ENCODE data around the gene AGRN. TPM values are rescaled to one million over a fixed set of nuclear protein-coding genes. Genes with fewer than 3 reads are reported as not detected.
"Not testable (repeated sequence)": the region's sequence is repeated elsewhere in the genome, so short reads cannot be mapped to it uniquely, and the experiment has no call there.

AGRN gene
- total RNA-seq, 1 experiment from 2014 or later = 134 TPM

- Histone ChIP-seq H3K4me3 (replicated peaks in 1 of 2; ENCODE audit: low read depth in 1 of 2, low read length in 2 of 2) (no peak overlapping the region), H2AFZ (ENCODE audit: low read depth, low read length, poor library complexity, severe bottlenecking) (no peak overlapping the region), H3K4me1 (ENCODE audit: control insufficient read depth in 1 of 2, insufficient read depth in 2 of 2, low read length in 2 of 2) (peaks cover 26 to 42% of the 10 kb centered on the region in 2 experiments), H3K4me2 (ENCODE audit: low read length) (no peak overlapping the region), H4K20me1 (ENCODE audit: insufficient read depth) (no peaks in the 10 kb centered on the region), H3K9ac (ENCODE audit: low read length) (no peak overlapping the region), H3K79me2 (ENCODE audit: insufficient read depth, low read length) (peaks cover 8% of the 10 kb centered on the region), H3K9me2 (ENCODE audit: insufficient read depth) (no peaks in the 10 kb centered on the region), H3K9me3 (ENCODE audit: control insufficient read depth in 1 of 2, insufficient read depth in 1 of 2, low read depth in 1 of 2, low read length in 2 of 2) (no peaks in the 10 kb centered on the region), H3K27me3 (ENCODE audit: insufficient read depth, low read length) (no peaks in the 10 kb centered on the region), H3K36me3 (ENCODE audit: control insufficient read depth in 1 of 2, insufficient read depth in 2 of 2, low read length in 2 of 2) (no peaks in the 10 kb centered on the region), H3K27ac (ENCODE audit: low read depth, low read length) (no peak overlapping the region)
- RAD21 ChIA-PET (ENCODE audit: low non-redundant PET in 1 of 2, low total read pairs in 2 of 2, uncharacterized antibody in 2 of 2, unreplicated experiment in 2 of 2) = no interaction called here
- ATAC-seq (no peak), DNase-seq (ENCODE audit: low read depth, low spot score) (no peak)
- BruUV-seq (replicated peaks) = no TSS peak
- TF ChIP-seq EZH2phosphoT487 (IDR thresholded peaks at IDR 0.05; ENCODE audit: borderline replicate concordance) = no peak
- no peak for TF ChIP-seq REST (IDR thresholded peaks at IDR 0.05; ENCODE audit: low read depth)
- TF ChIP-seq YY1 (IDR thresholded peaks at IDR 0.05; ENCODE audit: extremely low read depth, insufficient replicate concordance, low read depth, low read length) = no peak
- TF ChIP-seq EGR1 (IDR thresholded peaks at IDR 0.05; ENCODE audit: low read depth) = no peak
- TF ChIP-seq ZBTB33 (IDR thresholded peaks at IDR 0.05; ENCODE audit: extremely low read depth, insufficient replicate concordance, low read length) = no peak
- POLR2A ChIA-PET = no interaction called here
- CTCF ChIA-PET = no interaction called here
- intact Hi-C loops (cut with micrococcal nuclease) = no loop called here
These were observed 8.4 kb upstream of the AGRN start for GRCh38 chr1:1011396-1011949.

GRCh38 chr1:1012736-1013104 is 7.2 kb upstream of the AGRN start:
- H3K27me3 ChIP-seq (ENCODE audit: insufficient read depth, low read length); RAD21 ChIA-PET (ENCODE audit: low non-redundant PET in 1 of 2, low total read pairs in 2 of 2, uncharacterized antibody in 2 of 2, unreplicated experiment in 2 of 2); H3K36me3 ChIP-seq (ENCODE audit: control insufficient read depth in 1 of 2, insufficient read depth in 2 of 2, low read length in 2 of 2); H4K20me1 ChIP-seq (ENCODE audit: insufficient read depth); H3K9me3 ChIP-seq (ENCODE audit: control insufficient read depth in 1 of 2, insufficient read depth in 1 of 2, low read depth in 1 of 2, low read length in 2 of 2); H2AFZ ChIP-seq (ENCODE audit: low read depth, low read length, poor library complexity, severe bottlenecking); H3K79me2 ChIP-seq (ENCODE audit: insufficient read depth, low read length); ATAC-seq; DNase-seq (ENCODE audit: low read depth, low spot score); intact Hi-C loops (cut with micrococcal nuclease); H3K9me2 ChIP-seq (ENCODE audit: insufficient read depth): not testable (repeated sequence)
- H3K4me3 ChIP-seq (replicated peaks in 1 of 2; ENCODE audit: low read depth in 1 of 2, low read length in 2 of 2) = peak overlapping the region; percentile 80 to 90
- POLR2A ChIA-PET = interaction anchor here (0.9 to 1.9 kb wide), 4 partner anchors 10 to 261 kb away, joined by 3 to 12 read pairs (median 4); partner anchors contain the start of genes RNF223 and UBE2J2
- peaks cover 22 to 44% of the 10 kb centered on the region in 2 experiments for H3K4me1 ChIP-seq (ENCODE audit: control insufficient read depth in 1 of 2, insufficient read depth in 2 of 2, low read length in 2 of 2)
- H3K4me2 ChIP-seq (ENCODE audit: low read length) = peak overlapping the region; percentile 100
- CTCF ChIA-PET = interaction anchor here (2.3 to 3.6 kb wide), 2 partner anchors 10 to 51 kb away, joined by 10 to 26 read pairs; no protein-coding TSS in a partner anchor
- H3K9ac ChIP-seq (ENCODE audit: low read length) = peak overlapping the region; percentile 87
- TSS peak; percentile 94 for BruUV-seq (replicated peaks)
- H3K27ac ChIP-seq (ENCODE audit: low read depth, low read length) = peak overlapping the region; percentile 73

Data from HCT116 (cell line).